Karpas-422 (cell line): ENCODE measurements around the gene PCNX3. TPM values are rescaled to one million over a fixed set of nuclear protein-coding genes. Genes with fewer than 3 reads are reported as not detected.

Source experiments
- DNase-seq: peaks from one replicate; pipeline ENCODE4 v3.0.0-alpha.2; 2015
- H2AFZ ChIP-seq: fragments of 200-600 bp; sonication (generic); 2 replicates; pipeline ENCODE4 v1.6.1; 2014; ENCODE audit warnings: antibody characterized with exemption, low read length, mixed read lengths
- H3K27ac ChIP-seq: fragments of 200-600 bp; sonication (generic); 2 replicates; pipeline ENCODE4 v1.5.1; 2014; ENCODE audit warnings: mild to moderate bottlenecking, low read length, moderate library complexity
- H3K27me3 ChIP-seq: fragments of 200-600 bp; sonication (generic); 2 replicates; pipeline ENCODE4 v1.6.1; 2014; ENCODE audit warnings: low read length, mixed read lengths
- H3K36me3 ChIP-seq: fragments of 200-600 bp; sonication (generic); 2 replicates; pipeline ENCODE4 v1.6.1; 2014; ENCODE audit warnings: low read length, mixed read lengths; ENCODE audit not compliant: insufficient read depth
- H3K4me1 ChIP-seq: fragments of 200-600 bp; sonication (generic); 2 replicates; pipeline ENCODE4 v1.6.1; 2014; ENCODE audit warnings: mild to moderate bottlenecking, low read length, mixed read lengths
- H3K4me2 ChIP-seq: fragments of 200-600 bp; sonication (generic); 2 replicates; pipeline ENCODE4 v1.6.1; 2014; ENCODE audit warnings: low read length, low read depth, mild to moderate bottlenecking; ENCODE audit not compliant: poor library complexity, severe bottlenecking
- H3K4me3 ChIP-seq: fragments of 200-600 bp; sonication (generic); 2 replicates; pipeline ENCODE4 v1.5.1; 2014; ENCODE audit warnings: mild to moderate bottlenecking, antibody characterized with exemption, low read length, mixed read lengths
- H3K79me2 ChIP-seq: fragments of 200-600 bp; sonication (generic); 2 replicates; pipeline ENCODE4 v1.6.1; 2014; ENCODE audit warnings: mild to moderate bottlenecking, low read length, mixed read lengths
- H3K9ac ChIP-seq: fragments of 200-600 bp; sonication (generic); 2 replicates; pipeline ENCODE4 v1.6.0; 2014; ENCODE audit warnings: low read length
- H3K9me2 ChIP-seq: fragments of 200-600 bp; sonication (generic), shearing (Covaris generic); replicated peaks from 2 replicates; pipeline ENCODE4 v1.6.0; 2014; ENCODE audit warnings: mild to moderate bottlenecking, low read length, moderate library complexity; ENCODE audit not compliant: insufficient read depth
- H3K9me3 ChIP-seq: fragments of 300-700, 200-600 bp; sonication (generic); 2 replicates; pipeline ENCODE4 v1.6.1; 2014; ENCODE audit warnings: low read length, mixed read lengths
- H4K20me1 ChIP-seq: fragments of 200-600 bp; sonication (generic); 2 replicates; pipeline ENCODE4 v1.6.1; 2014; ENCODE audit warnings: mild to moderate bottlenecking, antibody characterized with exemption, low read length, low read depth; ENCODE audit not compliant: insufficient read depth
- total RNA-seq: library from RNA; depleted of rRNA; stranded (reverse); fragments of >200 nt; shearing (Covaris generic); gene quantifications from 2 replicates; pipeline ENCODE4 v1.2.3, GENCODE V29; 2014; ENCODE audit warnings: low replicate concordance

PCNX3 gene
- total RNA-seq, 1 experiment from 2014 or later, result 20.4 TPM

GRCh38 chr11:65584723-65585171, 30.8 kb upstream of the PCNX3 start:
- Histone ChIP-seq H3K9me2 (no peaks in the 10 kb centered on the region), H3K9ac (no peak overlapping the region), H4K20me1 (no peaks in the 10 kb centered on the region), H3K27ac (no peak overlapping the region), H2AFZ (no peak overlapping the region), H3K9me3 (no peaks in the 10 kb centered on the region), H3K79me2 (no peaks in the 10 kb centered on the region), H3K4me2 (no peak overlapping the region), H3K4me1 (peaks cover 26% of the 10 kb centered on the region), H3K27me3 (no peaks in the 10 kb centered on the region), H3K4me3 (no peak overlapping the region), H3K36me3 (no peaks in the 10 kb centered on the region)
- no peak for DNase-seq

GRCh38 chr11:65585396-65586246, 30.0 kb upstream of the PCNX3 start:
- no peaks in the 10 kb centered on the region for H3K36me3 ChIP-seq
- H3K9ac ChIP-seq, result no peak overlapping the region
- H2AFZ ChIP-seq, result no peak overlapping the region
- no peaks in the 10 kb centered on the region for H3K9me3 ChIP-seq
- H3K4me2 ChIP-seq, result no peak overlapping the region
- no peaks in the 10 kb centered on the region for H3K9me2 ChIP-seq
- no peaks in the 10 kb centered on the region for H4K20me1 ChIP-seq
- peaks cover 26% of the 10 kb centered on the region for H3K4me1 ChIP-seq
- H3K79me2 ChIP-seq, result no peaks in the 10 kb centered on the region
- no peaks in the 10 kb centered on the region for H3K27me3 ChIP-seq
- H3K4me3 ChIP-seq, result no peak overlapping the region
- no peak for DNase-seq
- H3K27ac ChIP-seq, result no peak overlapping the region

- no peak overlapping the region for H3K27ac ChIP-seq
- no peak for DNase-seq
- no peaks in the 10 kb centered on the region for H3K9me2 ChIP-seq
- no peaks in the 10 kb centered on the region for H3K36me3 ChIP-seq
- no peak overlapping the region for H3K4me3 ChIP-seq
- H2AFZ ChIP-seq, result no peak overlapping the region
- H3K4me2 ChIP-seq, result no peak overlapping the region
- H3K79me2 ChIP-seq, result no peaks in the 10 kb centered on the region
- H3K4me1 ChIP-seq, result peaks cover 26% of the 10 kb centered on the region
- H3K27me3 ChIP-seq, result no peaks in the 10 kb centered on the region
- no peak overlapping the region for H3K9ac ChIP-seq
- no peaks in the 10 kb centered on the region for H4K20me1 ChIP-seq
- no peaks in the 10 kb centered on the region for H3K9me3 ChIP-seq
Observed at GRCh38 chr11:65586247-65586630, 29.3 kb upstream of the PCNX3 start.

GRCh38 chr11:65586676-65587075, 28.9 kb upstream of the PCNX3 start:
- H3K36me3 ChIP-seq, result no peaks in the 10 kb centered on the region
- no peaks in the 10 kb centered on the region for H4K20me1 ChIP-seq
- no peak overlapping the region for H3K27ac ChIP-seq
- H3K9me3 ChIP-seq, result no peaks in the 10 kb centered on the region
- H3K9ac ChIP-seq, result no peak overlapping the region
- peaks cover 26% of the 10 kb centered on the region for H3K4me1 ChIP-seq
- H3K79me2 ChIP-seq, result no peaks in the 10 kb centered on the region
- H3K4me2 ChIP-seq, result no peak overlapping the region
- H3K4me3 ChIP-seq, result no peak overlapping the region
- no peaks in the 10 kb centered on the region for H3K27me3 ChIP-seq
- no peaks in the 10 kb centered on the region for H3K9me2 ChIP-seq
- H2AFZ ChIP-seq, result no peak overlapping the region
- DNase-seq, result no peak

GRCh38 chr11:65588199-65589054, 27.1 kb upstream of the PCNX3 start:
- peak overlapping the region; percentile 40 for H3K4me2 ChIP-seq

GRCh38 chr11:65589444-65590239, 25.9 kb upstream of the PCNX3 start:
- H2AFZ ChIP-seq, result no peak overlapping the region
- H3K9me2 ChIP-seq, result no peaks in the 10 kb centered on the region
- DNase-seq, result no peak
- no peaks in the 10 kb centered on the region for H3K9me3 ChIP-seq
- peaks cover 26% of the 10 kb centered on the region for H3K4me1 ChIP-seq
- H4K20me1 ChIP-seq, result no peaks in the 10 kb centered on the region
- H3K4me2 ChIP-seq, result no peak overlapping the region
- H3K27ac ChIP-seq, result no peak overlapping the region
- H3K79me2 ChIP-seq, result no peaks in the 10 kb centered on the region
- no peaks in the 10 kb centered on the region for H3K36me3 ChIP-seq
- H3K27me3 ChIP-seq, result no peaks in the 10 kb centered on the region
- H3K9ac ChIP-seq, result no peak overlapping the region
- no peak overlapping the region for H3K4me3 ChIP-seq

More at GRCh38 chr11:65588199-65589054, 27.1 kb upstream of the PCNX3 start:
- H3K27me3 ChIP-seq, result no peaks in the 10 kb centered on the region
- H3K4me3 ChIP-seq, result no peak overlapping the region; the same call in 1 of the 2 replicates
- H3K79me2 ChIP-seq, result no peaks in the 10 kb centered on the region
- H3K9me3 ChIP-seq, result no peaks in the 10 kb centered on the region
- H3K4me1 ChIP-seq, result peaks cover 26% of the 10 kb centered on the region
- DNase-seq, result peak; percentile 91
- peak overlapping the region; percentile 52 for H3K9ac ChIP-seq
- H3K27ac ChIP-seq, result peak overlapping the region; percentile 80
- H3K9me2 ChIP-seq, result no peaks in the 10 kb centered on the region
- H2AFZ ChIP-seq, result no peak overlapping the region
- no peaks in the 10 kb centered on the region for H3K36me3 ChIP-seq
- H4K20me1 ChIP-seq, result no peaks in the 10 kb centered on the region

GRCh38 chr11:65590240-65590738, 25.3 kb upstream of the PCNX3 start:
- H4K20me1 ChIP-seq, result no peaks in the 10 kb centered on the region
- no peaks in the 10 kb centered on the region for H3K36me3 ChIP-seq
- no peaks in the 10 kb centered on the region for H3K9me3 ChIP-seq
- H3K4me2 ChIP-seq, result no peak overlapping the region
- no peak overlapping the region for H3K27ac ChIP-seq
- no peak overlapping the region for H3K9ac ChIP-seq
- H3K4me1 ChIP-seq, result peaks cover 30% of the 10 kb centered on the region
- no peaks in the 10 kb centered on the region for H3K79me2 ChIP-seq
- H2AFZ ChIP-seq, result no peak overlapping the region
- no peaks in the 10 kb centered on the region for H3K9me2 ChIP-seq
- H3K27me3 ChIP-seq, result no peaks in the 10 kb centered on the region
- no peak for DNase-seq
- H3K4me3 ChIP-seq, result no peak overlapping the region
